NCI-H1436 treated with DMSO at 0.1 percent for 48 hours (cell line): ENCODE data around the gene MNAT1.
A peak's percentile ranks its signal among the peaks of the same experiment; 100 is the strongest.

Experiments
- DNase-seq: peaks from one replicate; lab custom pipeline; 2025; lab: John Stamatoyannopoulos, UW

Gene MNAT1

GRCh38 chr14:60968099-60968498 is 233.5 kb downstream of the MNAT1 start:
- DNase-seq: no peak

GRCh38 chr14:60968671-60969070 is 234.1 kb downstream of the MNAT1 start:
- no peak for DNase-seq

- no peak for DNase-seq
Measured at GRCh38 chr14:60970146-60970545, 235.6 kb downstream of the MNAT1 start.

- no peak for DNase-seq
Measured at GRCh38 chr14:60971271-60971670, 236.7 kb downstream of the MNAT1 start.

GRCh38 chr14:60972295-60972694 is 237.7 kb downstream of the MNAT1 start:
- DNase-seq: no peak

- no peak for DNase-seq
Measured at GRCh38 chr14:60973070-60973469, 238.5 kb downstream of the MNAT1 start.

GRCh38 chr14:60974090-60974651 is 239.6 kb downstream of the MNAT1 start:
- no peak for DNase-seq

GRCh38 chr14:60975551-60975950 is 241.0 kb downstream of the MNAT1 start:
- no peak for DNase-seq

GRCh38 chr14:60977847-60978246 is 243.3 kb downstream of the MNAT1 start:
- DNase-seq: no peak

GRCh38 chr14:60980811-60981632 is 246.5 kb downstream of the MNAT1 start, which contains the start of the genes SLC38A6 and TRMT5:
Gene SLC38A6, plus strand, starts transcription at chr14:60981245. Its CDS starts 33 bp downstream, at chr14:60981278.
Gene TRMT5, minus strand, starts transcription at chr14:60981079. Its CDS starts 106 bp downstream, at chr14:60980973.
- DNase-seq: peak; percentile 78

- DNase-seq: no peak
Measured at GRCh38 chr14:60981633-60982455, 247.3 kb downstream of the MNAT1 start.

GRCh38 chr14:60984196-60984595 is 249.6 kb downstream of the MNAT1 start:
- no peak for DNase-seq

- no peak for DNase-seq
Measured at GRCh38 chr14:60986500-60986899, 251.9 kb downstream of the MNAT1 start.

- DNase-seq: no peak
Measured at GRCh38 chr14:60989599-60989998, 255.0 kb downstream of the MNAT1 start.

- DNase-seq: no peak
Measured at GRCh38 chr14:60998617-60999016, 264.1 kb downstream of the MNAT1 start.

- no peak for DNase-seq
Measured at GRCh38 chr14:60999536-60999935, 265.0 kb downstream of the MNAT1 start.

- DNase-seq: no peak
Measured at GRCh38 chr14:61003571-61003970, 269.0 kb downstream of the MNAT1 start.

GRCh38 chr14:61019537-61019936 is 285.0 kb downstream of the MNAT1 start:
- DNase-seq: no peak
